Activated B cell treated with CpG ODN at 0.5 μM for 24 hours (primary cell): ENCODE results near the gene SMURF1. TPM values are rescaled to one million over a fixed set of nuclear protein-coding genes. Genes with fewer than 3 reads are reported as not detected.

Source experiments
- ATAC-seq: fragments of 200-7000 bp; cut with Tn5 transposase; one replicate; pipeline ENCODE4 v1.10.0; 2021; ENCODE audit warnings: low read depth, mild to moderate bottlenecking, moderate library complexity
- CTCF ChIA-PET: fragments of 350-600 bp; sonication (Branson Sonifier 250); formaldehyde crosslinking; loops from one replicate; lab custom pipeline; 2021; ENCODE audit warnings: antibody characterized with exemption; lab: Charles Lee
- POLR2A ChIA-PET: fragments of 350-600 bp; sonication (Branson Sonifier 250); formaldehyde crosslinking; loops from one replicate; lab custom pipeline; 2021; ENCODE audit warnings: antibody characterized with exemption; lab: Charles Lee
- DNase-seq: peaks from one replicate; pipeline ENCODE4 v3.0.0; 2022
- H3K27ac Mint-ChIP-seq: one replicate; pipeline ENCODE4 v1.8.0; 2020; ENCODE audit warnings: mixed read lengths
- H3K27me3 Mint-ChIP-seq: one replicate; pipeline ENCODE4 v1.8.0; 2021; ENCODE audit warnings: mixed read lengths
- H3K36me3 Mint-ChIP-seq: one replicate; pipeline ENCODE4 v1.8.0; 2021; ENCODE audit warnings: low read depth, mixed read lengths
- H3K4me1 Mint-ChIP-seq: one replicate; pipeline ENCODE4 v1.8.0; 2021; ENCODE audit warnings: mixed read lengths
- H3K4me3 Mint-ChIP-seq: one replicate; pipeline ENCODE4 v1.8.0; 2020; ENCODE audit warnings: mild to moderate bottlenecking, mixed read lengths
- H3K9me3 Mint-ChIP-seq: one replicate; pipeline ENCODE4 v1.8.0; 2020; ENCODE audit warnings: mixed read lengths
- CTCF ChIP-seq: fragments of 200-600 bp; IDR thresholded peaks from one replicate; pipeline ENCODE4 v1.8.0; 2022; ENCODE audit warnings: antibody characterized with exemption, mild to moderate bottlenecking
- intact Hi-C: fragments of 100-400 bp; cut with micrococcal nuclease; formaldehyde crosslinking; loops from one replicate; pipeline ENCODE4 v1.15.1; 2024
- total RNA-seq: library from RNA; stranded (reverse); gene quantifications from 2 replicates; pipeline ENCODE4 v1.2.3, GENCODE V29; 2022

Gene SMURF1
- total RNA-seq, 1 donor from 2014 or later = 23.1 TPM

- CTCF ChIA-PET = no interaction called here
- peaks cover 15% of the 10 kb centered on the region for H3K27me3 Mint-ChIP-seq
- H3K27ac Mint-ChIP-seq = no peak overlapping the region
- ATAC-seq = no peak
- POLR2A ChIA-PET = no interaction called here
- intact Hi-C loops = no loop called here
- no peak overlapping the region for H3K4me3 Mint-ChIP-seq
- no peak for DNase-seq
- no peaks in the 10 kb centered on the region for H3K9me3 Mint-ChIP-seq
- TF ChIP-seq CTCF = no peak
- peaks cover 7% of the 10 kb centered on the region for H3K4me1 Mint-ChIP-seq
- H3K36me3 Mint-ChIP-seq = no peaks in the 10 kb centered on the region
Observed at GRCh38 chr7:99156649-99157048, 12.7 kb upstream of the SMURF1 start.

- Mint-ChIP-seq H3K4me3 (no peak overlapping the region), H3K4me1 (peaks cover 7% of the 10 kb centered on the region), H3K36me3 (no peaks in the 10 kb centered on the region), H3K9me3 (no peaks in the 10 kb centered on the region), H3K27me3 (peaks cover 11% of the 10 kb centered on the region), H3K27ac (no peak overlapping the region)
- intact Hi-C loops = no loop called here
- POLR2A ChIA-PET = interaction anchor here (0.6 kb wide), 1 partner anchor 37 kb away, joined by 7 read pairs; no protein-coding TSS in a partner anchor
- CTCF ChIA-PET = interaction anchor here (0.7 kb wide), 1 partner anchor 10 kb away, joined by 3 read pairs; no protein-coding TSS in a partner anchor
- ATAC-seq (no peak), DNase-seq (no peak)
- no peak for TF ChIP-seq CTCF
Observed at GRCh38 chr7:99155211-99155610, 11.3 kb upstream of the SMURF1 start.

- intact Hi-C loops = loop anchor here (10.0 kb wide), 1 partner anchor 258 kb away; the partner anchor contains the start of genes BUD31 and PDAP1
- Mint-ChIP-seq H3K9me3 (peaks cover 2% of the 10 kb centered on the region), H3K36me3 (peaks cover 3% of the 10 kb centered on the region), H3K4me1 (peaks cover 18% of the 10 kb centered on the region), H3K4me3 (no peak overlapping the region), H3K27ac (no peak overlapping the region), H3K27me3 (peaks cover 14% of the 10 kb centered on the region)
- POLR2A ChIA-PET = no interaction called here
- ATAC-seq = no peak
- CTCF ChIA-PET = no interaction called here
- DNase-seq = no peak
- TF ChIP-seq CTCF = no peak
Observed at GRCh38 chr7:99146979-99147378, 3.1 kb upstream of the SMURF1 start.

GRCh38 chr7:99143521-99143852 is 421 bp downstream of the SMURF1 start:
- POLR2A ChIA-PET = no interaction called here
- intact Hi-C loops = loop anchor here (1.0 to 10.0 kb wide), 8 partner anchors 23 to 1444 kb away; partner anchors contain the start of genes ARPC1A, ATP5MF, BUD31 and FBXO24

More at GRCh38 chr7:99143521-99143852, 421 bp downstream of the SMURF1 start:
- ATAC-seq (peak; percentile 11), DNase-seq (no peak)
- H3K9me3 Mint-ChIP-seq = peaks cover 2% of the 10 kb centered on the region
- TF ChIP-seq CTCF = no peak
- peaks cover 7% of the 10 kb centered on the region for H3K27me3 Mint-ChIP-seq
- CTCF ChIA-PET = no interaction called here
- H3K36me3 Mint-ChIP-seq = peaks cover 5% of the 10 kb centered on the region
- H3K4me1 Mint-ChIP-seq = peaks cover 45% of the 10 kb centered on the region
- H3K27ac Mint-ChIP-seq = peak overlapping the region; percentile 59
- peak overlapping the region; percentile 75 for H3K4me3 Mint-ChIP-seq
